Keratinocyte (primary cell): ENCODE measurements around the gene ERICH2. TPM values are rescaled to one million over a fixed set of nuclear protein-coding genes. Genes with fewer than 3 reads are reported as not detected.
A peak's percentile ranks its signal among the peaks of the same experiment; 100 is the strongest.

ENCODE experiments used
- DNase-seq: peaks from one replicate; pipeline ENCODE4 v3.0.0-alpha.2; 2011; ENCODE audit warnings: low read depth, missing footprints, low spot score
- FAIRE-seq: peaks from 2 replicates; lab custom pipeline; 2011; peaks lifted over from hg19 to GRCh38; lab: Jason Lieb, UNC
- H2AFZ ChIP-seq: 2 replicates; pipeline ENCODE4 v1.6.0; 2012; ENCODE audit warnings: low read length, control low read depth, inconsistent platforms; ENCODE audit not compliant: control insufficient read depth
- H3K27ac ChIP-seq: 2 replicates; pipeline ENCODE4 v1.5.1; 2011; ENCODE audit warnings: low read length; ENCODE audit not compliant: control insufficient read depth, insufficient read depth
- H3K27me3 ChIP-seq: 3 replicates; pipeline ENCODE4 v1.6.0; 2011; ENCODE audit warnings: low read length; ENCODE audit not compliant: control insufficient read depth, insufficient read depth; ENCODE audit errors: extremely low read depth
- H3K36me3 ChIP-seq, 2 experiments: 2 replicates in 1 of 2; 3 replicates in 1 of 2; pipeline ENCODE4 v1.5.1; 2011; ENCODE audit warnings: low read length in 2 of 2, mild to moderate bottlenecking in 1 of 2; ENCODE audit not compliant: control insufficient read depth in 2 of 2, insufficient read depth in 2 of 2; ENCODE audit errors: extremely low read depth in 1 of 2
- H3K4me1 ChIP-seq: 3 replicates; pipeline ENCODE4 v1.5.1; 2011; ENCODE audit warnings: low read length; ENCODE audit not compliant: control insufficient read depth, insufficient read depth; ENCODE audit errors: extremely low read depth
- H3K4me2 ChIP-seq: 3 replicates; pipeline ENCODE4 v1.6.0; 2011; ENCODE audit warnings: low read depth, low read length; ENCODE audit not compliant: control insufficient read depth, insufficient read depth; ENCODE audit errors: extremely low read depth
- H3K4me3 ChIP-seq, 3 experiments: fragments of 200-600 bp in 1 of 3; sonication (generic) in 1 of 3; 2 replicates in 2 of 3; 3 replicates in 1 of 3; pipeline ENCODE4 v1.5.1; 2011 to 2016; ENCODE audit warnings: low read length in 3 of 3, mild to moderate bottlenecking in 3 of 3, control low read depth in 2 of 3, inconsistent platforms in 1 of 3, low read depth in 1 of 3, mixed read lengths in 1 of 3, mixed run types in 1 of 3, moderate library complexity in 1 of 3; ENCODE audit not compliant: control insufficient read depth in 2 of 3, insufficient read depth in 2 of 3; ENCODE audit errors: extremely low read depth in 1 of 3
- H3K79me2 ChIP-seq: 2 replicates; pipeline ENCODE4 v1.6.0; 2012; ENCODE audit warnings: low read length; ENCODE audit not compliant: control insufficient read depth, insufficient read depth
- H3K9ac ChIP-seq: 3 replicates; pipeline ENCODE4 v1.6.0; 2011; ENCODE audit warnings: low read length; ENCODE audit not compliant: control insufficient read depth, insufficient read depth; ENCODE audit errors: extremely low read depth
- H3K9me1 ChIP-seq: 3 replicates; pipeline ENCODE4 v1.6.0; 2011; ENCODE audit warnings: low read length; ENCODE audit not compliant: control insufficient read depth, insufficient read depth; ENCODE audit errors: extremely low read depth
- H3K9me3 ChIP-seq: 2 replicates; pipeline ENCODE4 v1.5.1; 2012; ENCODE audit warnings: low read depth, low read length; ENCODE audit not compliant: control insufficient read depth
- H4K20me1 ChIP-seq: 3 replicates; pipeline ENCODE4 v1.6.0; 2011; ENCODE audit warnings: low read length; ENCODE audit not compliant: control insufficient read depth, insufficient read depth; ENCODE audit errors: extremely low read depth
- EZH2 ChIP-seq: IDR thresholded peaks from one replicate; pipeline ENCODE4 v1.6.1; 2012; ENCODE audit warnings: inconsistent platforms, mild to moderate bottlenecking, low read length, moderate library complexity
- dilution Hi-C: fragments of 300-500 bp; cut with MboI; formaldehyde crosslinking; loops from one replicate; pipeline ENCODE4 v1.7.0; 2020; ENCODE audit warnings: low sequenced_read_pairs; ENCODE audit not compliant: extremely low pct_ligation_motif_present
- polyA plus RNA-seq, 5 experiments: library from polyadenylated mRNA; depleted of rRNA in 3 of 5; stranded (reverse) in 3 of 5; stranded (forward) in 1 of 5; unstranded in 1 of 5; fragments of >200 nt; gene quantifications; 1 replicate in 1 of 5; 2 replicates in 3 of 5; 3 replicates in 1 of 5; pipeline versions ENCODE4 v1.2.1 to v1.2.3, GENCODE V29; 2011 to 2012; ENCODE audit warnings: missing spikeins in 2 of 5, low read depth in 1 of 5, low replicate concordance in 1 of 5
- TF ChIP-seq, protein P1 (sequence below), 3 experiments: IDR thresholded peaks in 1 of 3; conservative IDR thresholded peaks in 1 of 3; optimal IDR thresholded peaks in 1 of 3; 2 replicates in 2 of 3; 3 replicates in 1 of 3; pipeline versions ENCODE3 to v1.5.1; 2011; ENCODE audit warnings: low read length in 3 of 3, mild to moderate bottlenecking in 3 of 3, moderate library complexity in 2 of 3, control low read depth in 1 of 3, inconsistent platforms in 1 of 3; ENCODE audit not compliant: insufficient read depth in 2 of 3; ENCODE audit errors: extremely low read depth in 1 of 3

The ERICH2 gene
- polyA plus RNA-seq, 1 donor (not counting 4 experiments of a cell fraction or from before 2014, with no cell fraction given), result 1.3 TPM

DNA sequence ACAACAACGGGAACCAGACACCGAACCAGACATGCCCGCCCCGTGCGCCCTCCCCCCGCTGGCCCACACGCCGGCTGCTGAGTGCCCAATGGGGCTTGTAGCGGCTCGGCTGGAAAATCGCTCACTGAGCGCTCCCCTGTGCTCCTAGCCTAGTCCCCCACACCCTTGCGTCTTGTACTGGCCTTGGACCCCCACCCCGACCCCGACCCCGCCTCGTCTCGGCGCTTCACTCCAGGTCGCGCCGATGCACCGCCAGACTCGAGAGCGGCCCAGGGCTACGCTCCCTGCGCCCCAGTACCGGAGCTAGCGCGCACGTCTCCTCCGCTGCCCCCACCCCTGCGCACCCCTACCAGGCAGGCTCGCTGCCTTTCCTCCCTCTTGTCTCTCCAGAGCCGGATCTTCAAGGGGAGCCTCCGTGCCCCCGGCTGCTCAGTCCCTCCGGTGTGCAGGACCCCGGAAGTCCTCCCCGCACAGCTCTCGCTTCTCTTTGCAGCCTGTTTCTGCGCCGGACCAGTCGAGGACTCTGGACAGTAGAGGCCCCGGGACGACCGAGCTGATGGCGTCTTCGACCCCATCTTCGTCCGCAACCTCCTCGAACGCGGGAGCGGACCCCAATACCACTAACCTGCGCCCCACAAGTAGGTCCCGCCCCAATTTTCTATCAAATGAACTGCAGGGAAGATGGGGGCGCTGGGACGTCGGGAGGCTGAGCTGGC lies 48.0 kb downstream of the ERICH2 start:
- peak overlapping the region; percentile 70 for H3K4me2 ChIP-seq
- no peaks in the 10 kb centered on the region for H3K36me3 ChIP-seq
- no peaks in the 10 kb centered on the region for H4K20me1 ChIP-seq
- peaks cover 50% of the 10 kb centered on the region for H3K4me1 ChIP-seq
- peak overlapping the region; percentile 33 for H3K9ac ChIP-seq
- DNase-seq, result no peak
- no peak overlapping the region for H3K27ac ChIP-seq
- dilution Hi-C loops, result no loop called here
- FAIRE-seq, result no peak
- H3K9me1 ChIP-seq, result no peaks in the 10 kb centered on the region
- peaks cover 85% of the 10 kb centered on the region for H3K27me3 ChIP-seq
- peak overlapping the region; percentile 41 to 61 (median 48) for H3K4me3 ChIP-seq
- no peaks in the 10 kb centered on the region for H3K9me3 ChIP-seq
- H3K79me2 ChIP-seq, result no peaks in the 10 kb centered on the region
- H2AFZ ChIP-seq, result peak overlapping the region; percentile 80
- TF ChIP-seq, protein P1, sequence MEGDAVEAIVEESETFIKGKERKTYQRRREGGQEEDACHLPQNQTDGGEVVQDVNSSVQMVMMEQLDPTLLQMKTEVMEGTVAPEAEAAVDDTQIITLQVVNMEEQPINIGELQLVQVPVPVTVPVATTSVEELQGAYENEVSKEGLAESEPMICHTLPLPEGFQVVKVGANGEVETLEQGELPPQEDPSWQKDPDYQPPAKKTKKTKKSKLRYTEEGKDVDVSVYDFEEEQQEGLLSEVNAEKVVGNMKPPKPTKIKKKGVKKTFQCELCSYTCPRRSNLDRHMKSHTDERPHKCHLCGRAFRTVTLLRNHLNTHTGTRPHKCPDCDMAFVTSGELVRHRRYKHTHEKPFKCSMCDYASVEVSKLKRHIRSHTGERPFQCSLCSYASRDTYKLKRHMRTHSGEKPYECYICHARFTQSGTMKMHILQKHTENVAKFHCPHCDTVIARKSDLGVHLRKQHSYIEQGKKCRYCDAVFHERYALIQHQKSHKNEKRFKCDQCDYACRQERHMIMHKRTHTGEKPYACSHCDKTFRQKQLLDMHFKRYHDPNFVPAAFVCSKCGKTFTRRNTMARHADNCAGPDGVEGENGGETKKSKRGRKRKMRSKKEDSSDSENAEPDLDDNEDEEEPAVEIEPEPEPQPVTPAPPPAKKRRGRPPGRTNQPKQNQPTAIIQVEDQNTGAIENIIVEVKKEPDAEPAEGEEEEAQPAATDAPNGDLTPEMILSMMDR (optimal IDR thresholded peaks at IDR 0.05 in 1 of 3, IDR thresholded peaks at IDR 0.05 in 1 of 3, conservative IDR thresholded peaks at IDR 0.05 in 1 of 3; ENCODE audit: extremely low read depth in 1 of 3, insufficient read depth in 2 of 3, low read length in 3 of 3), result no peak
- no peak for TF ChIP-seq EZH2

DNA sequence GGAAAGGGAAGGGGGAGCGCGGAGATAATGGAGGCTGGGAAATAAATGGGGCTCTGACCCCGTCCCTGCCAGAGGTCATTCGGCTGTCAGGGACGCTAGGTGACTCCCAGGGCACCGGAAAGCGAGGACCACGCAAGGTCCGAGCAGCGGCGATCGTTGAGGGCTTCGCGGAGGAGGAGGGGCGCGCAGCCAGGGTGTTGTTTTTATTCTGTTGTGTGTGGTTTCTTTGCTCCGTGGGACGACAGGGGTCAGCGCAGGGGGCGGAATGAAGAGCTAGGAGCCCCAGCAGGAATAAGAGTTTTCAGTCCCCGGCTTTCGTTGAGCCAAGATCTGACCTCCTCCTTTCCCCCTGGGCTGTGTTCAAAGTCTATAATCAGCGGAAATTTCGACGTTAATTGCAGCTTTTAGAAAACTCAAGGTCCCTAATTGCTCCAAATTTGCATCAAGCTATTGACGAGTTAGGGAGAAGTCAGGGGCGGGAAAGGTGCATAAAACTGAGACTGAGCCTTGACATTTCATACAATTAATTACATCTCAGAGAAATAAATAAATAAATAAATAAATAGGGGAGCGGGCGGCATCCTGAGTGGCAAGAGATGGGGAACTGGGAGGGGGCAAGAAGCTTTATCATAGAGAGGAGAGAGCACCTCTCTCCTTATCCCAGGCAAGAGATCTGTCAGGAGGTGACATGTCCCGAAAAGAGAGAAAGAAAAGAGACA lies 48.7 kb downstream of the ERICH2 start:
- H3K27ac ChIP-seq, result no peak overlapping the region
- peak overlapping the region; percentile 80 for H2AFZ ChIP-seq
- no peak for FAIRE-seq
- peak overlapping the region; percentile 70 for H3K4me2 ChIP-seq
- dilution Hi-C loops, result no loop called here
- no peaks in the 10 kb centered on the region for H3K36me3 ChIP-seq
- peak; percentile 90 for TF ChIP-seq EZH2
- TF ChIP-seq, protein P1 (optimal IDR thresholded peaks at IDR 0.05 in 1 of 3, IDR thresholded peaks at IDR 0.05 in 1 of 3, conservative IDR thresholded peaks at IDR 0.05 in 1 of 3; ENCODE audit: extremely low read depth in 1 of 3, insufficient read depth in 2 of 3, low read length in 3 of 3), result no peak
- H3K27me3 ChIP-seq, result peaks cover 84% of the 10 kb centered on the region
- H3K9me3 ChIP-seq, result no peaks in the 10 kb centered on the region
- DNase-seq, result no peak
- H3K4me3 ChIP-seq, result peak overlapping the region; percentile 41 to 61 (median 48)
- H4K20me1 ChIP-seq, result no peaks in the 10 kb centered on the region
- peak overlapping the region; percentile 33 for H3K9ac ChIP-seq
- peaks cover 50% of the 10 kb centered on the region for H3K4me1 ChIP-seq
- no peaks in the 10 kb centered on the region for H3K9me1 ChIP-seq
- no peaks in the 10 kb centered on the region for H3K79me2 ChIP-seq
